Liver (tissue), 9 donors: ENCODE data around the gene TBL1Y. TPM values are rescaled to one million over a fixed set of nuclear protein-coding genes. Genes with fewer than 3 reads are reported as not detected.

ENCODE experiments used
- DNase-seq: peaks from one replicate; pipeline ENCODE4 v3.0.0-alpha.2; 2017; ENCODE audit warnings: low spot score
- H3K27ac ChIP-seq, 2 donors: one replicate each; pipeline ENCODE4 v1.7.0; 2013; ENCODE audit warnings: inconsistent platforms in 2 of 2, low read length in 2 of 2, control low read depth in 1 of 2, low read depth in 1 of 2, mild to moderate bottlenecking in 1 of 2
- H3K27me3 ChIP-seq, 4 donors: one replicate each; pipeline versions ENCODE4 v1.6.1 to v1.7.0; 2013; ENCODE audit warnings: low read length in 3 of 4, inconsistent platforms in 1 of 4, mild to moderate bottlenecking in 1 of 4, moderate library complexity in 1 of 4; ENCODE audit not compliant: control insufficient read depth in 4 of 4, insufficient read depth in 4 of 4
- H3K36me3 ChIP-seq, 4 donors: one replicate each; pipeline versions ENCODE4 v1.6.1 to v1.7.0; 2013; ENCODE audit warnings: low read length in 3 of 4, mild to moderate bottlenecking in 3 of 4, low read depth in 1 of 4, moderate library complexity in 1 of 4; ENCODE audit not compliant: control insufficient read depth in 4 of 4, insufficient read depth in 3 of 4
- H3K4me1 ChIP-seq, 4 donors: one replicate each; pipeline versions ENCODE4 v1.6.1 to v1.7.0; 2013; ENCODE audit warnings: low read length in 3 of 4, mild to moderate bottlenecking in 3 of 4, moderate library complexity in 1 of 4; ENCODE audit not compliant: control insufficient read depth in 4 of 4, insufficient read depth in 4 of 4
- H3K4me3 ChIP-seq, 3 donors: one replicate each; pipeline versions ENCODE4 v1.6.1 to v1.7.0; 2013; ENCODE audit warnings: low read length in 3 of 3, control low read depth in 1 of 3, low read depth in 1 of 3, mild to moderate bottlenecking in 1 of 3
- H3K9ac ChIP-seq, 2 donors: one replicate each; pipeline ENCODE4 v1.7.0; 2013; ENCODE audit warnings: low read length in 2 of 2, mild to moderate bottlenecking in 2 of 2, moderate library complexity in 2 of 2, control low read depth in 1 of 2, low read depth in 1 of 2
- H3K9me3 ChIP-seq, 4 donors: one replicate each; pipeline versions ENCODE4 v1.6.1 to v1.7.0; 2013; ENCODE audit warnings: low read length in 3 of 4; ENCODE audit not compliant: control insufficient read depth in 4 of 4
- EGR1 ChIP-seq, 2 donors: IDR thresholded peaks; 2 replicates each; pipeline ENCODE4 v1.6.1; 2016 to 2018; ENCODE audit warnings: antibody characterized with exemption in 2 of 2, low read depth in 2 of 2
- FOXA1 ChIP-seq: IDR thresholded peaks from 2 replicates; pipeline ENCODE4 v1.6.1; 2016; ENCODE audit warnings: antibody characterized with exemption
- FOXA2 ChIP-seq: IDR thresholded peaks from 2 replicates; pipeline ENCODE4 v1.6.1; 2016; ENCODE audit warnings: antibody characterized with exemption
- GABPA ChIP-seq, 2 donors: IDR thresholded peaks in 1 of 2; conservative IDR thresholded peaks in 1 of 2; 2 replicates each; pipeline ENCODE4 v1.6.1; 2016; ENCODE audit warnings: antibody characterized with exemption in 2 of 2, mild to moderate bottlenecking in 1 of 2, moderate library complexity in 1 of 2
- HNF4A ChIP-seq, 2 donors: conservative IDR thresholded peaks; 2 replicates each; pipeline ENCODE4 v1.6.1; 2016; ENCODE audit warnings: antibody characterized with exemption in 2 of 2, mild to moderate bottlenecking in 2 of 2
- HNF4G ChIP-seq: IDR thresholded peaks from 2 replicates; pipeline ENCODE4 v1.6.1; 2016; ENCODE audit warnings: antibody characterized with exemption
- JUND ChIP-seq, 2 donors: IDR thresholded peaks; 2 replicates each; pipeline ENCODE4 v1.6.1; 2016; ENCODE audit warnings: antibody characterized with exemption in 2 of 2
- RAD21 ChIP-seq, 2 donors: IDR thresholded peaks; 2 replicates each; pipeline ENCODE4 v1.6.1; 2016; ENCODE audit warnings: antibody characterized with exemption in 2 of 2, mild to moderate bottlenecking in 2 of 2
- RXRA ChIP-seq, 2 donors: IDR thresholded peaks; 2 replicates each; pipeline ENCODE4 v1.6.1; 2017 to 2018; ENCODE audit warnings: antibody characterized with exemption in 2 of 2, mild to moderate bottlenecking in 1 of 2
- SP1 ChIP-seq: IDR thresholded peaks from 2 replicates; pipeline ENCODE4 v1.6.1; 2018; ENCODE audit warnings: antibody characterized with exemption, mild to moderate bottlenecking
- TAF1 ChIP-seq: conservative IDR thresholded peaks from 2 replicates; pipeline ENCODE4 v1.6.1; 2016; ENCODE audit warnings: antibody characterized with exemption, mild to moderate bottlenecking
- WGBS: extraction: QIAGEN DNeasy Blood & Tissue Kit; methylation state at CpG from one replicate; pipeline ENCODE4 v1.1.7; 2013; 5-methylcytosine and 5-hydroxymethylcytosine counted together
- polyA plus RNA-seq, 2 donors: library from polyadenylated mRNA; stranded (reverse) in 1 of 2; unstranded in 1 of 2; fragments of 200-250 nt in 1 of 2; fragments of >200 nt in 1 of 2; fragmentation: Nextera tagmentation in 1 of 2; extraction: Ambion mirVana in 1 of 2; gene quantifications; one replicate each; pipeline versions ENCODE4 v1.2.1 to v1.2.3, GENCODE V29; 2013 to 2015
- total RNA-seq, 2 donors: library from RNA; depleted of rRNA; stranded (reverse); fragments of >200 nt; gene quantifications; one replicate each; pipeline ENCODE4 v1.2.3, GENCODE V29; 2014
- TF ChIP-seq, protein P1 (sequence below): IDR thresholded peaks from 2 replicates; pipeline ENCODE4 v1.6.1; 2016; ENCODE audit warnings: antibody characterized with exemption
- TF ChIP-seq, protein P2 (sequence below): IDR thresholded peaks from 2 replicates; pipeline ENCODE4 v1.6.1; 2016; ENCODE audit warnings: antibody characterized with exemption, mild to moderate bottlenecking
- TF ChIP-seq, protein P3 (sequence below): IDR thresholded peaks from 2 replicates; pipeline ENCODE4 v1.6.1; 2016; ENCODE audit warnings: antibody characterized with exemption
- TF ChIP-seq, protein P4 (sequence below): fragments of 150-350 bp; IDR thresholded peaks from 2 replicates; pipeline ENCODE4 v1.5.1; 2017; ENCODE audit warnings: improper control_type of control experiment, low read depth, low read length; ENCODE audit not compliant: missing input control
- donor health status: healthy.
- donor health status: healthy.
- donor health status: healthy.
- donor health status: healthy.
- donor health status: healthy.

Gene TBL1Y
- total and polyA plus RNA-seq, 4 donors: 0.72 to 1.6 TPM; not detected in 2

DNA sequence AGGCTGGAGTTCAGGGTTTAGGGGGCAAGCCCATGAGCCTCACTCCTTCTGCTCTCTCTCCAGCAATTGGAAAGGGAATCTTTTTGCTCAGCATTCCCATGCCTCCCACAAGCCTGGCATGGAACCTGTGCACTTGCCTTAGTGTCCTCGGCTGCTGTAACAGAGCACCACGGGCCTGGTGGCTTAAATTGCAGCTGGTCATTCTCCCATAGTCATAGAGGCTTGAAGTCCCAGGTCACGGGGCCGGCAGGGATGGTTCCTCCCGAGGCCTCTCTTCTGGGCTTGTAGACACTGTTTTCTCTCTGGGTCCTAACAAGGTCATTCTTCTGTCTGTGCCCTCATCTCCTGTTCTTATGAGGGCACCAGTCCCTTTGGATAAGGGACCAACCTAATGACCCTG lies 57.2 kb downstream of the TBL1Y start:
- DNase-seq: no peak
- WGBS: 89% methylated on average over 5 of the region's 5 CpGs
- H3K36me3 ChIP-seq: no peaks in the 10 kb centered on the region
- H3K9ac ChIP-seq: no peak overlapping the region
- H3K4me3 ChIP-seq: no peak overlapping the region
- peaks cover 0 to 2% (median 0%) of the 10 kb centered on the region in 4 donors for H3K4me1 ChIP-seq
- H3K27ac ChIP-seq: no peak overlapping the region
- no peaks in the 10 kb centered on the region for H3K9me3 ChIP-seq
- H3K27me3 ChIP-seq: no peaks in the 10 kb centered on the region
- TF ChIP-seq RAD21 (IDR thresholded peaks at IDR 0.05) (no peak), EGR1 (IDR thresholded peaks at IDR 0.05; ENCODE audit: low read depth in 2 of 2) (no peak), HNF4G (no peak), HNF4A (conservative IDR thresholded peaks at IDR 0.05) (no peak), FOXA2 (no peak), FOXA1 (no peak), RXRA (IDR thresholded peaks at IDR 0.05) (no peak), GABPA (IDR thresholded peaks at IDR 0.05 in 1 of 2, conservative IDR thresholded peaks at IDR 0.05 in 1 of 2) (no peak)
- TF ChIP-seq, protein P1, sequence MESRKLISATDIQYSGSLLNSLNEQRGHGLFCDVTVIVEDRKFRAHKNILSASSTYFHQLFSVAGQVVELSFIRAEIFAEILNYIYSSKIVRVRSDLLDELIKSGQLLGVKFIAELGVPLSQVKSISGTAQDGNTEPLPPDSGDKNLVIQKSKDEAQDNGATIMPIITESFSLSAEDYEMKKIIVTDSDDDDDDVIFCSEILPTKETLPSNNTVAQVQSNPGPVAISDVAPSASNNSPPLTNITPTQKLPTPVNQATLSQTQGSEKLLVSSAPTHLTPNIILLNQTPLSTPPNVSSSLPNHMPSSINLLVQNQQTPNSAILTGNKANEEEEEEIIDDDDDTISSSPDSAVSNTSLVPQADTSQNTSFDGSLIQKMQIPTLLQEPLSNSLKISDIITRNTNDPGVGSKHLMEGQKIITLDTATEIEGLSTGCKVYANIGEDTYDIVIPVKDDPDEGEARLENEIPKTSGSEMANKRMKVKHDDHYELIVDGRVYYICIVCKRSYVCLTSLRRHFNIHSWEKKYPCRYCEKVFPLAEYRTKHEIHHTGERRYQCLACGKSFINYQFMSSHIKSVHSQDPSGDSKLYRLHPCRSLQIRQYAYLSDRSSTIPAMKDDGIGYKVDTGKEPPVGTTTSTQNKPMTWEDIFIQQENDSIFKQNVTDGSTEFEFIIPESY: no peak
- TF ChIP-seq, protein P2, sequence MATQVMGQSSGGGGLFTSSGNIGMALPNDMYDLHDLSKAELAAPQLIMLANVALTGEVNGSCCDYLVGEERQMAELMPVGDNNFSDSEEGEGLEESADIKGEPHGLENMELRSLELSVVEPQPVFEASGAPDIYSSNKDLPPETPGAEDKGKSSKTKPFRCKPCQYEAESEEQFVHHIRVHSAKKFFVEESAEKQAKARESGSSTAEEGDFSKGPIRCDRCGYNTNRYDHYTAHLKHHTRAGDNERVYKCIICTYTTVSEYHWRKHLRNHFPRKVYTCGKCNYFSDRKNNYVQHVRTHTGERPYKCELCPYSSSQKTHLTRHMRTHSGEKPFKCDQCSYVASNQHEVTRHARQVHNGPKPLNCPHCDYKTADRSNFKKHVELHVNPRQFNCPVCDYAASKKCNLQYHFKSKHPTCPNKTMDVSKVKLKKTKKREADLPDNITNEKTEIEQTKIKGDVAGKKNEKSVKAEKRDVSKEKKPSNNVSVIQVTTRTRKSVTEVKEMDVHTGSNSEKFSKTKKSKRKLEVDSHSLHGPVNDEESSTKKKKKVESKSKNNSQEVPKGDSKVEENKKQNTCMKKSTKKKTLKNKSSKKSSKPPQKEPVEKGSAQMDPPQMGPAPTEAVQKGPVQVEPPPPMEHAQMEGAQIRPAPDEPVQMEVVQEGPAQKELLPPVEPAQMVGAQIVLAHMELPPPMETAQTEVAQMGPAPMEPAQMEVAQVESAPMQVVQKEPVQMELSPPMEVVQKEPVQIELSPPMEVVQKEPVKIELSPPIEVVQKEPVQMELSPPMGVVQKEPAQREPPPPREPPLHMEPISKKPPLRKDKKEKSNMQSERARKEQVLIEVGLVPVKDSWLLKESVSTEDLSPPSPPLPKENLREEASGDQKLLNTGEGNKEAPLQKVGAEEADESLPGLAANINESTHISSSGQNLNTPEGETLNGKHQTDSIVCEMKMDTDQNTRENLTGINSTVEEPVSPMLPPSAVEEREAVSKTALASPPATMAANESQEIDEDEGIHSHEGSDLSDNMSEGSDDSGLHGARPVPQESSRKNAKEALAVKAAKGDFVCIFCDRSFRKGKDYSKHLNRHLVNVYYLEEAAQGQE: no peak

DNA sequence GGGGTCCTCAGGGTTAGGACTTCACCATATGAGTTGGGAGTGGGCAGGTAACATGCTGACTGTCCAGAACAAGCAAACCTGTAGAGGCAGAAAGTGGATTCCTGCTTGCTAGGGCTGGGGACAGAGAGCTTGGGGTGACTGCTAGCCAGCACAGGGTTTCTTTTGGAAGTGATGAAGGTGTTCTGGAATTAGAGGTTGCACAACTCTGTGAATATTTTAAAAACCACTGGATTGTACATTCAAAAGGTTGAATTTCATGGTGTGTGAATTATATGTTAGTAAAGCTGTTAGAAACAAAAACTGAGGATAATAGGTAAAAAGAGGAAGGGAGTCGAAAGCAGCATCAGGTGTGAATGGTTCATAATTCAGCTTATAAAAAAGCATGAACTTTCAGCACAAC lies 57.7 kb downstream of the TBL1Y start:
- Histone ChIP-seq H3K9ac (no peak overlapping the region), H3K36me3 (no peaks in the 10 kb centered on the region), H3K9me3 (no peaks in the 10 kb centered on the region), H3K27me3 (no peaks in the 10 kb centered on the region), H3K27ac (no peak overlapping the region), H3K4me3 (no peak overlapping the region), H3K4me1 (peaks cover 0 to 2% (median 0%) of the 10 kb centered on the region in 4 donors)
- DNase-seq: no peak
- no peak for TF ChIP-seq HNF4G
- TF ChIP-seq GABPA (IDR thresholded peaks at IDR 0.05 in 1 of 2, conservative IDR thresholded peaks at IDR 0.05 in 1 of 2): no peak
- 92% methylated on average over 1 of the region's 1 CpG for WGBS

DNA sequence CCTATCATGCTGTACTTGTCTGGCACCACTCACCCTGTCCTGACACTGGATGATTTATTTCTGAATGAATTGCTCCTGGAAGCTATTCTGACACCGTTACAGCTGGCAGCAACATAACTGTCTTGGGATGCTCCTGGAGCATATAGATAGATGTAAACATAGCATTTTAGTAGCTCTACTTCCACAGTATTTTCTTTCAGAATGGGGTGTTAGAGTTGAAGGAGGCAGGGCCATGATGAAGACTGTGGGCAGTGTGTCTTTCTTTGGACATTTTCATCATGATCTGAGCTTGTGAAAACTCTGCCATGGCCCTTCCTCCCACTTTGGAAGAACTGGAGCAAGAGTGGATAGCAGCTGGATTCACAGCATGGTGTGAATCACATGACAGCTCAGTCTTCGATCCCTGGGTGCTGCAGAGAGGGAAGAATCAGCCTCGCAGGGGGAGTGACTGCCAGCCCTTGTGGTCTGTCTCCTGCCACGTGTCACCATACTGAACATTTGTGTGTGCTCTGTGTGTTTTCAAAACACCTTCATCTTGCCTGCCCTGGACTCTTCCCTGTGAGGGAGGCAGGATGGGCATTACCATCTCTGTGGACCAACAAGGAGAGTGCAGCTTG lies 61.9 kb downstream of the TBL1Y start:
- no peak overlapping the region for H3K27ac ChIP-seq
- WGBS: 66% methylated on average over 4 of the region's 4 CpGs
- H3K9me3 ChIP-seq: no peaks in the 10 kb centered on the region
- no peak overlapping the region for H3K4me3 ChIP-seq
- no peak overlapping the region for H3K9ac ChIP-seq
- no peak for DNase-seq
- H3K4me1 ChIP-seq: no peaks in the 10 kb centered on the region
- no peak for TF ChIP-seq FOXA1
- no peak for TF ChIP-seq RAD21 (IDR thresholded peaks at IDR 0.05)
- TF ChIP-seq TAF1: no peak
- no peak for TF ChIP-seq SP1
- TF ChIP-seq HNF4A (conservative IDR thresholded peaks at IDR 0.05): no peak
- TF ChIP-seq JUND (IDR thresholded peaks at IDR 0.05): no peak
- TF ChIP-seq, protein P3, sequence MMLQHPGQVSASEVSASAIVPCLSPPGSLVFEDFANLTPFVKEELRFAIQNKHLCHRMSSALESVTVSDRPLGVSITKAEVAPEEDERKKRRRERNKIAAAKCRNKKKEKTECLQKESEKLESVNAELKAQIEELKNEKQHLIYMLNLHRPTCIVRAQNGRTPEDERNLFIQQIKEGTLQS: no peak
- no peak for TF ChIP-seq RXRA (IDR thresholded peaks at IDR 0.05)
- TF ChIP-seq, protein P4, sequence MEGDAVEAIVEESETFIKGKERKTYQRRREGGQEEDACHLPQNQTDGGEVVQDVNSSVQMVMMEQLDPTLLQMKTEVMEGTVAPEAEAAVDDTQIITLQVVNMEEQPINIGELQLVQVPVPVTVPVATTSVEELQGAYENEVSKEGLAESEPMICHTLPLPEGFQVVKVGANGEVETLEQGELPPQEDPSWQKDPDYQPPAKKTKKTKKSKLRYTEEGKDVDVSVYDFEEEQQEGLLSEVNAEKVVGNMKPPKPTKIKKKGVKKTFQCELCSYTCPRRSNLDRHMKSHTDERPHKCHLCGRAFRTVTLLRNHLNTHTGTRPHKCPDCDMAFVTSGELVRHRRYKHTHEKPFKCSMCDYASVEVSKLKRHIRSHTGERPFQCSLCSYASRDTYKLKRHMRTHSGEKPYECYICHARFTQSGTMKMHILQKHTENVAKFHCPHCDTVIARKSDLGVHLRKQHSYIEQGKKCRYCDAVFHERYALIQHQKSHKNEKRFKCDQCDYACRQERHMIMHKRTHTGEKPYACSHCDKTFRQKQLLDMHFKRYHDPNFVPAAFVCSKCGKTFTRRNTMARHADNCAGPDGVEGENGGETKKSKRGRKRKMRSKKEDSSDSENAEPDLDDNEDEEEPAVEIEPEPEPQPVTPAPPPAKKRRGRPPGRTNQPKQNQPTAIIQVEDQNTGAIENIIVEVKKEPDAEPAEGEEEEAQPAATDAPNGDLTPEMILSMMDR: no peak
- H3K36me3 ChIP-seq: no peaks in the 10 kb centered on the region
- no peaks in the 10 kb centered on the region for H3K27me3 ChIP-seq
